DMS79 treated with DMSO at 0.1 percent for 48 hours (cell line): ENCODE data around the gene SCRN1.
"Not testable (repeated sequence)": the region's sequence is repeated elsewhere in the genome, so short reads cannot be mapped to it uniquely, and the experiment has no call there.

ENCODE experiments used
- DNase-seq: peaks from one replicate; lab custom pipeline; 2025; lab: John Stamatoyannopoulos, UW

Gene SCRN1

GRCh38 chr7:29968683-29969395 is 20.8 kb downstream of the SCRN1 start:
- DNase-seq: no peak

- no peak for DNase-seq
Measured at GRCh38 chr7:29965030-29965429, 24.6 kb downstream of the SCRN1 start.

DNA sequence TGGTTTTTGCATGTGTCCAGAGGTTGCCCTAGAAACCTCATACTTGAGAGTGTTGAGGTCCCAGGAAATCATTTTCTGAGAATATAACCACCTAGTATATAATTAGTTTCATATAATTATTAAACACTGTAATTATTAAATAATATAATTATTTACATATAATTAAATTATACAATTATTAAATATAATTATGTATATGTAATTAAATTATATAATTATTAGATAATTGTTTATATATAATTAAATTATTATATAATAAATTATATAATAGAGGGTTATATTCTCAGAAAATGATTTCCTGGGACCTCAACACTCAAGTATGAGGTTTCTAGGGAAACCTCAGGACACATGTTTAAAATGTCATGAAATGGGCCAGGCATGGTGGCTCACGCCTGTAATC is 27.6 kb downstream of the SCRN1 start:
- no peak for DNase-seq

DNA sequence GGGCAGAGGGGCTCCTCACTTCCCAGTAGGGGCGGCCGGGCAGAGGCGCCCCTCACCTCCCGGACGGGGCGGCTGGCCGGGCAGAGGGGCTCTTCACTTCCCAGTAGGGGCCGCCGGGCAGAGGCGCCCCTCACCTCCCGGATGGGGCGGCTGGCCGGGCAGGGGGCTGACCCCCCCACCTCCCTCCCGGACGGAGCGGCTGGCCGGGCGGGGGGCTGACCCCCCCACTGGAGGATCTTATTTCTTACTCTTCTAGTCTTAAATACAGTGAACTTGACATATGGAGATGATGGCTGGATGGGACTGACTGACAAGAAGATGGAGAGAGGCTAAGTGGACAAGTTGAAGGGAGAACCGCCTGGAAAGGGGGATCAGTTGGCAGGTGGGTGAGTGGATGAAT is 28.0 kb downstream of the SCRN1 start:
- not testable (repeated sequence) for DNase-seq

GRCh38 chr7:29958667-29959358 is 30.8 kb downstream of the SCRN1 start:
- DNase-seq: no peak

GRCh38 chr7:29957521-29958310 is 31.9 kb downstream of the SCRN1 start:
- peak; percentile 20 for DNase-seq

- DNase-seq: no peak
Measured at GRCh38 chr7:29956487-29956836, 33.1 kb downstream of the SCRN1 start.

- DNase-seq: no peak
Measured at GRCh38 chr7:29955799-29956486, 33.7 kb downstream of the SCRN1 start.

DNA sequence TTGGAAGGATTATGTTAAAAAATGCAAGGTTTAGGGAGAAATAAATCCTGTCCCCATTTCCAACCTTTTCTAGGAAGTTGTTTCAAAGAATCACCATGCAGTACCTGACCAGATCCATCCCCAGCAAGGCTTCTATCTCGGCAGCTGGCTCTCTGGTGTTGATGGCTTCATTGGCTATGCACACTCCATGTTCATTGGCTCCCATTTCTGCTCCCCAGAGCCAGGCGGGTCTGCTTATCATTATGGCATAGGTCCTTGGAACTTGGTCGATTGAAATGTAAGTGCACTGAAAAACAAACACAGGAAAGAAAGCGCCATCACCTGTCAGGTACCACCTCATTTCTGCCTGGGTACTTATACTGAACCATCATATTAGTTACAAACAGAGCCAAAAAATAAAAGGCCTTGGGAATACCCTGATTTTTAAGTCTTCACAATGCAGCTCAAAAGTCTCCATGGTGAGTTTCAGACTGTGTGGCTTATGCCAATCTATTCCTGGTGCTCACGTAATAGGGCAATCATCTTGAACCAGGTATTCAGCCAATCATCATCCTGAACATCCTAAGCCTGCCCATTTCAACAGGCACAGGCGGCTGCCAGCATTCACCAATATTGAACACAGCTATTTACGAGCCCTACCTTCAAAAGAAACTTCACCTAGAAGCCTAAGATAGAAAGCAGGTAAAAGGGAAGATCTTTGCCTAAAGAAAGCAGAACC is 34.4 kb downstream of the SCRN1 start:
- DNase-seq: no peak

DNA sequence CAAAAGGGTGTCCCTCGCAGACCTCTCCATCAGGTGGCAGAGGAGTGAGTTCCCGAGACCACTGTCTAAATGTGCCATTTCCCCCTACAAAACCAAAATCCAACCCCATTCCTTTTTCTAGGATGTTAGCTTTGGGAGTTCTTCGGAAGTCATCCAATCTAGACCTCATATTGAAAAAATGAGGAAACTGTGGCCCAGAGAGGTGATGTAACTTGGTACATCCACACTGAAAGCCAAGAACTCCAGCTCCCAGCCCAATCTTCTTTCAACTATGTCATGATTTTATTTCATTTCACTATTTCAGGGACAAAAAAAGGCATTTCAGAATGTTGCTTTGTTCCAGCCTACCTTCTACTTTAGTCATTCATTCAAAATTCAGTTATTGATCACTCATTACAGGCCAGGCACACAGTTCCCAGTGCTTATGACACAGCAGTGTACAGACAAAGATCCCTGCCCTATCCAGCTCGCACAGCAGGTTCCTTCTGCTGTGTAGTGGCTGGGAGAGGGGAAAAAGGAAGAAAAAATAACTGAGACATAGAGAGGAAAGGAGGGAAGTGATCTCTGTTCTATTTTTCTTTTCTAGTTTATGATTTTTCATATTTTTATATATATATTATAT is 35.8 kb downstream of the SCRN1 start:
- no peak for DNase-seq

GRCh38 chr7:29951206-29951605 is 38.4 kb downstream of the SCRN1 start:
- no peak for DNase-seq

GRCh38 chr7:29950480-29950879 is 39.1 kb downstream of the SCRN1 start:
- no peak for DNase-seq

DNA sequence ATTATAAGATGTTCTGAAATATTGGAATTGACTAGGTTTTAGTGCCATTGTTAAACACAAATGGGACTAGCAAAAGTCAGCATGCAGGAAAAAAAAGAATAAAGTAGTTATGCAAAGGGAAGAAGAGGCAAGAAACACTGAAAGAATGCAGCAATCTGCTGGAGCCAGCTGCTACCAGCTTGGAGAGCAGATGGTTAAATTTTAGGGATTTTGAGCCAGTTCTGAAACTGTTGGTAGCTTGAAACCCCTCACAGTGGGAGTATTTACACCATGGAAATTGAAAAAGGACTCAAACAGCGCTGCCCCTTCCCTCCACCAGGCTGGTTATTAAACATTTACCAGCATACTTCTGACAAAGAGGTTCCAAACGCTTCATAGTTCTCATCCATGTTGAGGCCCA is 41.0 kb downstream of the SCRN1 start:
- no peak for DNase-seq

- DNase-seq: no peak
Measured at GRCh38 chr7:29946428-29947186, 43.0 kb downstream of the SCRN1 start.

GRCh38 chr7:29945259-29945809 is 44.3 kb downstream of the SCRN1 start:
- DNase-seq: no peak

- DNase-seq: no peak
Measured at GRCh38 chr7:29940199-29940598, 49.4 kb downstream of the SCRN1 start.

GRCh38 chr7:29937132-29937531 is 52.5 kb downstream of the SCRN1 start:
- no peak for DNase-seq

DNA sequence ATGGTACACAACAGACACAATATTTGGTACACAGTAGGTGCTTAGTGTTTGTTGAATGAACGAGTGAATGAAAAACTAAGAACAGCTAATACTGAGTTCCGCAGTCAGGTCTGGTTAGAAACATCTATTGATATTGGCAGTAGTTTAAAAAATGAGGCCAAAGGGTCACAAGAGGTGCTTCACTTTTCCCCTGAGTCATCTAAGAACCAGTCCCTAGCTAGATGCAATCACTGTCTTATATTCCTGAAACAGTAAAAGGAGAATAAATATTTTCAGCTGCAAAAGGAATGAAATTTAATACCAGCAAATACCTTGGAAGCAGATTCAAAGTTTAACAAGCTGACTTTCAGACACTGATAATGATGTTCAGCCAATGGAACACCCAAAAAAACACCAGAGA is 54.5 kb downstream of the SCRN1 start:
- no peak for DNase-seq

DNA sequence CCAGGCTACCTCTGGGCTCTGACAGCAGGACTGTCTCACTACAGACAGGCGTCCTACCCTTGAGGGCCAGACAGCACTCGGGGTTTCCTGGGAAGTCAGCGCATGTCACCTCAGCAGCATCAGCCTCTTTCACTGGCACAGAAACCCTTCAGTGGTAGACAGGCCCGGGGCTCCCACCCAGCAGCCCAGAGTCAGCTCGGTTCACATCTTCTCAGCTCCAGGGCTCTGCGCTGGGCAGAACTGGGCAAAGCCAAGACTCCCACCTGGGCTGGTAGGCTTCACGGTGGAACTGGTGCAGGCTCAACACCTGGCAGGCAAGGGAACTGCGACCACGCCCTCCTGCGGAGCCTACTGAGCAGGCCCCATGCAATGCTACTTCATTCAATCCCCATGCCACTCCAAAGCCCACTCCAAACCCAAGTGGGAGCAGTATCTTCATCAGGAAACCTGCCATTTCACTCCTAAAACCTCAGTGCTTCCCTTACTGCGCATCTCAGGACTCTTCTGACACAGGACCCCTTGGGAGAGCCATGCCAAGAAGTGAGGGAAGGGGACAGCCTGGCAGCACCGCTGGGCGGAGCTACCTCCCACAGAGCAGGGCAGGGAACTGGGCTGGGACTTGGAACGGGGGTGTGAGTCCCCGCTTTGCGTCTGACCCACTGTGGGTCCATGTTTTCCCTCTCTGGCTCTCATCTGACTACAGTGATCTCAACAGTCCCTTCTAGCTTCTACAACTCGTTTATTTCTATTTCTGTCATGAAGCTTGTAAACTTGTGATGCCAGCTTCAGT is 60.4 kb downstream of the SCRN1 start:
- DNase-seq: no peak
